HEK293 (cell line): ENCODE results near the gene KCNQ2.

ENCODE experiments used
- CTCF ChIA-PET: fragments of 350-600 bp; formaldehyde crosslinking; extraction: SDS; loops from one replicate; lab custom pipeline; 2021; ENCODE audit warnings: antibody characterized with exemption; lab: Yijun Ruan, JAX
- POLR2A ChIA-PET: fragments of 300-600 bp; formaldehyde crosslinking; extraction: SDS; loops from one replicate; lab custom pipeline; 2020; ENCODE audit warnings: antibody characterized with exemption, inconsistent platforms; lab: Yijun Ruan, JAX
- H3K27ac ChIP-seq: fragments of 200-500 bp; sonication (Bioruptor generic); 2 replicates; pipeline ENCODE4 v1.5.1; 2014; ENCODE audit warnings: low read depth, low read length, control low read depth, inconsistent platforms; ENCODE audit errors: extremely low read depth
- H3K36me3 ChIP-seq, 2 experiments: fragments of 200-500 bp in 1 of 2; sonication (Bioruptor generic) in 1 of 2; 1 replicate in 1 of 2; 2 replicates in 1 of 2; pipeline ENCODE4 v1.5.1; 2014 to 2017; ENCODE audit warnings: inconsistent platforms in 2 of 2, low read length in 2 of 2; ENCODE audit not compliant: control insufficient read depth in 2 of 2, insufficient read depth in 1 of 2
- H3K4me1 ChIP-seq: fragments of 200-500 bp; sonication (Bioruptor generic); 2 replicates; pipeline ENCODE4 v1.5.1; 2014; ENCODE audit warnings: mild to moderate bottlenecking, low read length, inconsistent platforms; ENCODE audit not compliant: control insufficient read depth, insufficient read depth
- H3K4me3 ChIP-seq: 2 replicates; pipeline ENCODE4 v1.5.1; 2011; ENCODE audit warnings: low read depth, mild to moderate bottlenecking, control low read depth, low read length, moderate library complexity
- H3K9me3 ChIP-seq: fragments of 200-500 bp; sonication (Bioruptor generic); 2 replicates; pipeline ENCODE4 v1.5.1; 2014; ENCODE audit warnings: low read depth, low read length, inconsistent platforms; ENCODE audit not compliant: control insufficient read depth, insufficient read depth
- EGR2 ChIP-seq: fragments of 450-650 bp; formaldehyde crosslinking; IDR thresholded peaks from 2 replicates; pipeline ENCODE4 v1.5.1; 2016; ENCODE audit warnings: low read depth, missing biosample characterization, missing genetic modification characterization
- PBX3 ChIP-seq: sonication (generic); formaldehyde crosslinking; IDR thresholded peaks from 2 replicates; pipeline ENCODE4 v1.8.1; 2022; ENCODE audit warnings: mild to moderate bottlenecking, moderate library complexity, missing genetic modification reagents
- PRDM4 ChIP-seq: fragments of 450-650 bp; formaldehyde crosslinking; IDR thresholded peaks from 2 replicates; pipeline ENCODE4 v1.5.1; 2017; ENCODE audit warnings: missing biosample characterization, missing genetic modification characterization
- REPIN1 ChIP-seq: fragments of 450-650 bp; formaldehyde crosslinking; IDR thresholded peaks from 2 replicates; pipeline ENCODE4 v1.5.1; 2017; ENCODE audit warnings: missing biosample characterization, missing genetic modification characterization, low read depth
- SP3 ChIP-seq: fragments of 450-650 bp; formaldehyde crosslinking; IDR thresholded peaks from 2 replicates; pipeline ENCODE4 v1.5.1; 2016; ENCODE audit warnings: missing biosample characterization, missing genetic modification characterization
- YY1 ChIP-seq: fragments of 450-650 bp; formaldehyde crosslinking; IDR thresholded peaks from 2 replicates; pipeline ENCODE4 v1.5.1; 2018; ENCODE audit warnings: missing biosample characterization, missing genetic modification characterization
- ZBTB20 ChIP-seq: fragments of 450-650 bp; formaldehyde crosslinking; IDR thresholded peaks from 2 replicates; pipeline ENCODE4 v1.5.1; 2016; ENCODE audit warnings: missing biosample characterization, missing genetic modification characterization
- ZBTB26 ChIP-seq: fragments of 450-650 bp; formaldehyde crosslinking; optimal IDR thresholded peaks from 2 replicates; pipeline ENCODE3; 2016; ENCODE audit warnings: missing biosample characterization, mild to moderate bottlenecking, missing genetic modification characterization
- ZBTB49 ChIP-seq: fragments of 450-650 bp; formaldehyde crosslinking; IDR thresholded peaks from 2 replicates; pipeline ENCODE4 v1.5.1; 2016; ENCODE audit warnings: missing biosample characterization, missing genetic modification characterization, low read depth
- ZNF157 ChIP-seq: fragments of 450-650 bp; formaldehyde crosslinking; IDR thresholded peaks from 2 replicates; pipeline ENCODE4 v1.5.1; 2016; ENCODE audit warnings: missing biosample characterization, missing genetic modification characterization
- ZNF24 ChIP-seq: fragments of 450-650 bp; formaldehyde crosslinking; IDR thresholded peaks from 2 replicates; pipeline ENCODE4 v1.5.1; 2016; ENCODE audit warnings: missing biosample characterization, missing genetic modification characterization
- ZNF26 ChIP-seq: fragments of 450-650 bp; formaldehyde crosslinking; IDR thresholded peaks from 2 replicates; pipeline ENCODE4 v1.5.1; 2016; ENCODE audit warnings: missing biosample characterization, missing genetic modification characterization
- ZNF274 ChIP-seq, 2 experiments: fragments of 200-500 bp in 1 of 2; fragments of 450-650 bp in 1 of 2; sonication (Bioruptor generic) in 1 of 2; formaldehyde crosslinking in 1 of 2; IDR thresholded peaks; 2 replicates each; pipeline versions ENCODE4 v1.5.1 to v1.6.1; 2014 to 2016; ENCODE audit warnings: borderline replicate concordance in 1 of 2, inconsistent platforms in 1 of 2, low read length in 1 of 2, missing biosample characterization in 1 of 2, missing genetic modification characterization in 1 of 2
- ZNF292 ChIP-seq: fragments of 450-650 bp; formaldehyde crosslinking; IDR thresholded peaks from 2 replicates; pipeline ENCODE4 v1.5.1; 2016; ENCODE audit warnings: low read depth, missing biosample characterization, missing genetic modification characterization, borderline replicate concordance
- ZNF311 ChIP-seq: fragments of 450-650 bp; formaldehyde crosslinking; IDR thresholded peaks from 2 replicates; pipeline ENCODE4 v1.5.1; 2017; ENCODE audit warnings: missing biosample characterization, missing genetic modification characterization, borderline replicate concordance
- ZNF354C ChIP-seq: fragments of 450-650 bp; formaldehyde crosslinking; IDR thresholded peaks from 2 replicates; pipeline ENCODE4 v1.5.1; 2016; ENCODE audit warnings: missing biosample characterization, missing genetic modification characterization, low read depth, borderline replicate concordance
- ZNF37A ChIP-seq: fragments of 450-650 bp; IDR thresholded peaks from 2 replicates; pipeline ENCODE4 v1.5.1; 2018; ENCODE audit warnings: missing biosample characterization, missing genetic modification characterization
- ZNF518A ChIP-seq: fragments of 450-650 bp; formaldehyde crosslinking; conservative IDR thresholded peaks from 2 replicates; pipeline ENCODE4 v1.5.1; 2016; ENCODE audit warnings: low read depth, missing biosample characterization, missing genetic modification characterization
- ZNF548 ChIP-seq: fragments of 450-650 bp; formaldehyde crosslinking; IDR thresholded peaks from 2 replicates; pipeline ENCODE4 v1.5.1; 2016; ENCODE audit warnings: missing biosample characterization, missing genetic modification characterization
- ZNF560 ChIP-seq: fragments of 450-650 bp; formaldehyde crosslinking; IDR thresholded peaks from 2 replicates; pipeline ENCODE4 v1.5.1; 2017; ENCODE audit warnings: missing biosample characterization, missing genetic modification characterization, borderline replicate concordance
- ZNF571 ChIP-seq: fragments of 450-650 bp; formaldehyde crosslinking; IDR thresholded peaks from 2 replicates; pipeline ENCODE4 v1.5.0; 2017; ENCODE audit warnings: missing biosample characterization, missing genetic modification characterization
- ZNF600 ChIP-seq: fragments of 450-650 bp; formaldehyde crosslinking; IDR thresholded peaks from 2 replicates; pipeline ENCODE4 v1.5.1; 2016; ENCODE audit warnings: missing biosample characterization, missing genetic modification characterization
- ZSCAN4 ChIP-seq: fragments of 450-650 bp; formaldehyde crosslinking; IDR thresholded peaks from 2 replicates; pipeline ENCODE4 v1.5.1; 2017; ENCODE audit warnings: missing biosample characterization, missing genetic modification characterization

Gene KCNQ2

GRCh38 chr20:63387393-63387792, 85.1 kb downstream of the KCNQ2 start (continued):
- no peak for TF ChIP-seq PRDM4 (tag by site-specific recombination)
- TF ChIP-seq REPIN1 = no peak
- no peak for TF ChIP-seq ZNF571 (tag by site-specific recombination)
- peak; percentile 7; the same call in 1 of the 2 replicates for TF ChIP-seq ZSCAN4 (tag by site-specific recombination)
- no peak for TF ChIP-seq ZNF600 (tag by site-specific recombination)
- TF ChIP-seq ZNF548 (tag by site-specific recombination) = no peak
- no peak for TF ChIP-seq SP3 (tag by site-specific recombination)
- TF ChIP-seq ZNF292 = no peak
- TF ChIP-seq EGR2 (tag by site-specific recombination) = peak; percentile 78
- TF ChIP-seq ZNF354C (tag by site-specific recombination) = no peak
- TF ChIP-seq ZNF311 = no peak
- TF ChIP-seq ZNF157 = no peak
- TF ChIP-seq ZBTB26 (tag by site-specific recombination) = peak; percentile 61
- no peak for TF ChIP-seq ZBTB20
- TF ChIP-seq ZNF24 (tag by site-specific recombination) = no peak
- no peak for TF ChIP-seq ZNF37A
- no peak for TF ChIP-seq YY1 (tag by site-specific recombination)

- Histone ChIP-seq H3K4me3 (no peak overlapping the region), H3K4me1 (no peaks in the 10 kb centered on the region), H3K27ac (no peak overlapping the region), H3K9me3 (no peaks in the 10 kb centered on the region), H3K36me3 (no peaks in the 10 kb centered on the region)
- CTCF ChIA-PET = no interaction called here
- POLR2A ChIA-PET = no interaction called here
- TF ChIP-seq ZNF274 (IDR thresholded peaks at IDR 0.05; ENCODE audit: low read length) (no peak), ZNF274 (tag by site-specific recombination; IDR thresholded peaks at IDR 0.05; ENCODE audit: borderline replicate concordance) (no peak), ZNF26 (no peak), ZBTB49 (tag by site-specific recombination) (no peak), ZNF560 (tag by site-specific recombination) (no peak), PBX3 (no peak), YY1 (tag by site-specific recombination) (no peak), ZNF518A (tag by site-specific recombination) (no peak)
Observed at GRCh38 chr20:63386491-63386890, 86.0 kb downstream of the KCNQ2 start.
